Measurements from ENCODE around the gene ALX4. TPM values are rescaled to one million over a fixed set of nuclear protein-coding genes. Genes with fewer than 3 reads are reported as not detected.

The ALX4 gene
- total RNA-seq, 1 donor from 2014 or later: not detected

DNA sequence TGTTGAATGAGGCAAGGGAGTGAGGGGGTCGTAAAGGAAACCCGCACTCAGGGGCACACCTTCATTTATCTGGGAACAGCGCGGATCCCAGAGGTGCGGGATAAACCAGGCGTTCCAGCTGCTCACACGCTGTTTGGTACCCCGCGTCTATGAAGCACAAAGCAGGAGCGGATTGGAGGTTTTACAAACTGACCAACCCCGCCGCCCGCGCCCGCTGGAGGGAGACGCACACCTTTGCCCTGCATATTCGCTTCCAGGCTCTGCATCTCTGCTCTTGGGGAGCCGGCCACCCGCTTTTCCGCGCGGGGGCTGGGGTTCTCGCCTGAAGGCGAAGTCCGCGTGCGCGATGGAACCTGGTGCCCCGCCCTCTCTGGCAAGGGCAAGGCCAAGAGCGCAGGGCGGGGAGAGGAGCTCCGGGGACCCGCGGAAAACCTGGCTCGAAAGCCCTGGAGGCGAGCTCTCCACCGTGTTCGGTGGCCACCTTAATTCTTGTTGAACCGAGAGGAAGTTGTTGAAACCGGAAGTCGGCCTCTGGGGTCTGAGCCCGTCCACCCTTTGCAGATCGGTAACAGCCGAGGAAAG lies 6.8 kb upstream of the ALX4 start:
- DNase-seq (ENCODE audit: low spot score): no peak

DNA sequence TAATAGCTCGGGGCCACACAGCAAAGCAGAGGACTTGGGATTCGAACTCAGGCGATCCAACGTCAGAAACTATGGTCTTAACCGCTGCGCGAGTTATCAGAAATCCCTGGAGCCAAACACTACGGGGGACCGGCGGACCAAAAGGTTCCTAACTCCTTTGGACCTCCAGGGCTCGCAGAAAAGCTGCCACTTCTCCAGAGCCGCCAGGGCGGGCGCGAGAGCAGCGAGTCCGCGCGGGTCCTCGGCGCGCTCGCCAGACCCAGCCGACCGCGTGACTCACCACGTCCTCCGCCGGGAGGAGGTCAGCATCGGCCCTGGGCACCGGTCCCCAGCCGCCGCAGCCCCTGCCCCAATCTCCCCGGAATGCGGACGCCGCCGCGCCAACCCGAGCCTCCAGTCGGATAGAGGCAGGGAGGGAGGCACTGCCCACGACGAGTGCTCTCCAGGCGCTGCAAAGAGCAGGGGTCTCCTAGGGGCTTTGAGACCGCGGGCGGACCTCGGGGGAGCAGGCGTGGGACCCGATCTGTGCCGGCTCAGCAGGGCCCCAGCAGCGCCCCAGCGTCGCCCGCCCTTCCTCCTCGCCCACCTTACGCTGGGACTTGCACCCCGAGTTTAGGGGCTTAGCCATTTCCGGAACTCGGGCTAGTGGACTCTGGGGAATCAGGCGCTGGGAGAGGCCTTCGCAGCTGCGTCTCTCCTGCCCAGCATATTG lies 6.2 kb upstream of the ALX4 start:
- DNase-seq (ENCODE audit: low spot score): no peak

DNA sequence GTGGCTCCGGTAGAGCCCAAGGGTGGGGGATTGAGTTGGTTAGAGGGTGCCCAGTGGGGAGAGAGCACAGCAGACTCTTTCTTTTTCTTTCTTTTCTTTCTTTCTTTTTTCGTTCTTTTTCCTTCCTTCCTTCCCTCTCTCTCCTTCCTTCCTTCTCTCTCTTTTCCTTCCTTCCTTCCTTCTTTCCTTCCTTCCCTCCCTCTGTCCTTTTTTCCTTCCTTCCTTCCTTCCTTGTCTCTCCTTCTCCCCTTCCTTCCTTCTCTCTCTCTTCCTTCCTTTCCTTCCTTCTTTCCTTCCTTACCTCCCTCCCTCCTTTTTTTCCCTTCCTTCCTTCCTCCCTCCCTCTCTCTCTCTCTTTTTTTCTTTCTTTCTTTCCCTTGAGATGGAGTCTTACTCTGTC lies 4.8 kb upstream of the ALX4 start:
- DNase-seq (ENCODE audit: low spot score): no peak

DNA sequence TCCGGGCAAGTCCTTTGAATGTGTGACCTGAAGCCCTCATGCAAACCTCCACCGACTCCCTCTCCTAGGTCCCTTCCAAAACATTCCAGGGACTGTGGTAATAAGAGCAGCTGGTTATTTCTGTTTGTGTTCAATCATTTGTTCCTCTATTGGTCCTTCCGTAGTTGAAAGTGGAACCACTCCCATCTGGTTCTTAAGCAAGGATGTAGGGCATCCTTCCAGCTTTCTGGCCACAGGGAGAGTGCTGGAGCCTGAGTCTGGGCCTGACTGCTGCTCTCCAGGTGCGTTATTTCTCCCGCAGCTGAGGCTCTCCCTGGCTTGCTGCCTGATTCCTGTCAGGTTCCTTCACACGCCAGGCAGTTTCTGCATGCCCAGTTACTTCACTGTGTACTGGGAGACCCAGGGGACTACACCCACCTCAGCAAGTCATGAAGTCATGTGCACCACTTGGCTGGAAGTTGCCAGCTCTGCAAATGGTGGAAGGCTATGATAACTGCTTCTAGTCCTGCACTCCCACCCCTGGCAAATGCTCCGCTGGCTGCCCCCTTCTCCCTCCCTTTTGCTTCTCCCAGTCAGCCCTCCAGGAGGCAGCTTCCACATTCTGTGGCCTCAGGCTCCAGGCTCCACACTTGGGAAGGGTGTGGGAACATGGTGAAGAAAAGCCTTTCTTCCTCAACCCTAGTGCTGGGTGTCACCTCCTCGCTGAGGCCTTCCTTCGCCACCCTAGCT lies 4.0 kb upstream of the ALX4 start:
- DNase-seq (ENCODE audit: low spot score): no peak

DNA sequence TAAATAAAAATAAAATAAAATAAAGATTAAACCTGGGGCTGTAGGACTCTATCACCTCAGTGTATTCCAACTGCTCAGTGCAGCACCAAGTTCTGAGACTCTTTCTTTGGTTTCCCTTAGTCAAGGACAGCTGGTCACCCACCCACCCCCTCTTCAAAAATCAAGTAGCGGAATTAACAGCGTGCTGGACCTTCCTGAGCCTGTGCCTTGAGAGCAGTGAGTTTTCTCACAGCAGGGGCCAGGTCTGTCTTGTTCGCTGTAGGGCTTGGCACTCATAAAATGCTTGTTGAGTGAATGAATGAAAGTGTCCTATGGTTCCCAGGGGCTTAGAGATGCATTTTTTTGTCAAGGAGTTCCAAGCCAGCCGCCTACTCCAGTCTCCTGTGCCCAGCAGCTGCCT lies 2.9 kb upstream of the ALX4 start:
- no peak for DNase-seq (ENCODE audit: low spot score)

DNA sequence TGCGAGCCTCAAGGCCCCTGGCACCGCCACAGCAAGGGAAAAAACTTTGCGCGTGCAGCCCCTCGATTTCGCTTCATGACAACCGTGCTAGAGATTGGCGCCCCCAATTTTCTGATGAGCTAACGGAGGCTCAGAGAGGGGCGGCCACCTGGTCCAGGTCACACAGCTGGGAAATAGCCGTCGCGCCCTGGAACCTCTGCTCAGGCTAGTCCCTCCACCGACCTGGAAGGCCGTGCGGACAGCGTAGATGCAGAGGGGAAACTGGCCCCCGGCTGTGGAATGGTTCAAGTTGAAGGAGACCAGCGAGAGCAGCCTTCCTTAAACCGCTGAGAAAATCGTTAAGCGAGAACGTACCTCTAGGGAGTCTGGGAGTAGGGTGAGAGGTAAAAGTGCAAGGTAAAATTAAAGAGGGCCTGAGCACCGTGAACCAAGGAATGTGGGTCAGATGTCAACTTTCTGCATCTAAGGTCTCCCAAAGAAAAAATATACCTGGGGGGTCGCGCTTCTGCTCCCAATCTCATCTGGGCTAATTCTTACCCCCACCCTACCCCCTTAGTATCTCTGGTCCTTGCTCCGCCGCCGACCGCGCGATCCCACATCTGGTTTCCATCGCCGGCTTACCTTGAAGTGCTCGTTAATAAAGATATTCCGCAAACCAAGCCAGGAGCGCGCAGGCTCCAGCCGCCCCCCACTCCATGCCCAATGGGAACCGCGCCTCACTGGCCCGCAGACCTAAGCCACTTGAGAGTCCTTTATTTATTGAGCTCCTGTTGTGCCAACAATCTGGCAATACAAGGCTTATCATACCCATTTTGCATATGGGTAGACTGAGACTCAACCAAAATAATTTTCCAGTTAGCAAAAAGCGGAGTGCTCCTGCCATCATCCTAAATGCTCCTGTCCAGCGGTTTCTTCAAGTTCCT lies 1.7 kb upstream of the ALX4 start:
- no peak for DNase-seq (ENCODE audit: low spot score)

DNA sequence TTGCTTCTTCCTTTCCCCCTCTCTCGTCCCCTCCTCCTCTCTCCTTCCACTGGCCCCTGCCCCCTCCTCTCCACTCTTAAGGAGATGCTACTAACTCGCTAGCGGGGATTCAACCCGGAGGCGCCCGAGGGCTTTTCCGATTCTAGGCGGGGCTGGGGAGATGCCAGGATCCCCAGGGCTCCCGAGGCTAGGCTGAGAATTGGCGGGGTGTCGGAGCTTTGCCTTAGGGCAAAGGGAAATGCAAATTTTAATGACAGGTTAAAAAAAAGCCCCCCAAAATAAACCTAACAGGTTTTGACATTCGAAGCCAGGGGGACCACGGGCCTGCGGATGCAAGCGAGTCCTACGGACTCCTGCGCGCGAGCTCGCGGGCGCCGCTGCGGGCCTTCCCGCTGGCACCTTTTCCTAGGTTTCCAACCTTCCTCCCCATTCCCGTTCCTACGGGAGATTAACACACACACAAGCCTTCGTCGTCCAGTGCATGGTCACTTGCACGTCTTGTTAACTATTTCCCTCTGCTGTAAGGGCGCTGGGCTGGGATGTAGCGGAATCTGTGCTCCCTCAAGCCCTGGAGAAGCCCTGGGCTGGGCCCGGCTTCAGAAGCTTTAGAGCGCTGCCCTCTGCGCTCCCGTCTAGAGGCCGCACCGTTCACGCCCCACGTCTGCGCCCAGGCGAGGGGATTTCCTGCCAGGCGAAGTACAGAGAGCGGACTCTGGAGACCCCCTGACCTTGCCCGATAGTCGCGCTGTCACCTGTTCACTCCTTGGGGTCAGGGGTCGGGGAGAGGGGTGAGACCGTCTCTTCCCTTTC lies 729 bp upstream of the ALX4 start:
- no peak for DNase-seq (ENCODE audit: low spot score)

DNA sequence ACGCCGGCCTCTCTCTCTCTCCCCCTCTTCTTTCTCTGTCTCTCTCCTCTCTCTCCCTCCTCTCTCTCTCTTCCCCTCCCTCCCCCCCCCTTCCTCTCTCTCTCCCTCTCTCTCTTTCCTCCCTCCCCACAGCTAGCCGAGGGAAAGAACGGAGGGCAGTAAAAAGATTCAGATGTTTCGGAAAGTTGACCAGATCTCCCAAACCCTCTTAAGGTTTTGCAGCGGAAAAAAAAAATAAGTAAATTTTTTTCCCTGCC lies 195 bp upstream of the ALX4 start:
- no peak for DNase-seq (ENCODE audit: low spot score)

DNA sequence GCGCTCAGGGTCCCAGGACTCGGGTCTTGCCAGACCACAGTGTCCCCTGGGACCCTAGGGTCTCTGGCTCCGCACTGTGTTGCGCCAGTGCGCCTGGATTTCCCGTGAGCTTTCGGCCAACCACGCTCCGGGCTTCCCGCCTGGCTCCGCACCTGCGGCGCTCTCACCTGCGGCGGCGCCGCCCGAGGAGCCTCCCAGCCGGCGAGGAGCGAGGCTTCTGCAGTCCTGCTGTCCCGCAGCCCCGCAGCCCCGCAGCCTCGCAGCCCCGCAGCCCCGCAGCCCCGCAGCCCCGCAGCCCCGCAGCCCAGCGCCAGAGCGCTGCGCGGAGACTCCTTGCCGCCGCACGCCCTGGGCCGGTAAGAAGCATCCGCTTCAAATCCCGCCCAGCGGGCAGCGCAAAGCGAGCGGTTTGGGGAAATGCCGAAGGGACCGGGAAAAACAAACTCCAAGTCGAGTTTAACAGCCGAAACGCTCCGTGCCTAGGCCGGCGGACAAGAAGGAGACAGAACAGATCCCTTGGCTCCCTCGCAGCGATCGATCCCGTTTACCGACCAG lies 939 bp downstream of the ALX4 start:
- no peak for DNase-seq (ENCODE audit: low spot score)

DNA sequence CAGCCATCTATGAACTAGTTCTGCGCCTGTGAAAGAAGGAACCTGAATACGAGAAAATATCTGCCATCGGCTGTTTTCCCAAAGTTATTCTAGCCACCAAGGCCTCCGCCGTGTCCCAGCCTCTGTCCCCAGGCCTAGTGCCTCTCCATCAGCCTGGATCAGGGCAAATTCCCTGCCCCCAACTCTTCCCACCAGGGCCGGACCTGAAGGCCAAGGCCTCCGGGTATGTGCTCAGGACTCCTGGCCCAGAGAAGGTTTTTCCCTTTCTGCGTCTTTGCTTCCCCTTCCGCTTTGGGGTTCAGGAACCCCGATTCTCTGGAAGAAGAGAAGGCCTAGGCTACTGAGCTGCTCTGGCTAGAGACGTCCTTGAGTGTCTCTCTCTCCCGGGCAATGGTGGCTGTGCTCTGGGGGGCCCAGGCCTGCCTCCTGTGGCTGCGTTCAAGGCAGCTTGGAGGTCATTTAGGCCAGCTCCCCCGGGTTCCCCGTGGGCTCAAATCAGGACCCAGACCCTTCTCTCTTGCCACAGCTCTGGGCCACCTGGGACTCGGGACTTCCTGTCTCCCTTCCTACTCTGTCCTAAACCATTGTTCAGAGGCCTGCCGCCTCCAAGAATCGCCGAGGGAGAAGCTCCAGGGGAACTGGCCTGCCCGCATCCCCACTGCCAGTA lies 1.6 kb downstream of the ALX4 start:
- DNase-seq (ENCODE audit: low spot score): no peak

DNA sequence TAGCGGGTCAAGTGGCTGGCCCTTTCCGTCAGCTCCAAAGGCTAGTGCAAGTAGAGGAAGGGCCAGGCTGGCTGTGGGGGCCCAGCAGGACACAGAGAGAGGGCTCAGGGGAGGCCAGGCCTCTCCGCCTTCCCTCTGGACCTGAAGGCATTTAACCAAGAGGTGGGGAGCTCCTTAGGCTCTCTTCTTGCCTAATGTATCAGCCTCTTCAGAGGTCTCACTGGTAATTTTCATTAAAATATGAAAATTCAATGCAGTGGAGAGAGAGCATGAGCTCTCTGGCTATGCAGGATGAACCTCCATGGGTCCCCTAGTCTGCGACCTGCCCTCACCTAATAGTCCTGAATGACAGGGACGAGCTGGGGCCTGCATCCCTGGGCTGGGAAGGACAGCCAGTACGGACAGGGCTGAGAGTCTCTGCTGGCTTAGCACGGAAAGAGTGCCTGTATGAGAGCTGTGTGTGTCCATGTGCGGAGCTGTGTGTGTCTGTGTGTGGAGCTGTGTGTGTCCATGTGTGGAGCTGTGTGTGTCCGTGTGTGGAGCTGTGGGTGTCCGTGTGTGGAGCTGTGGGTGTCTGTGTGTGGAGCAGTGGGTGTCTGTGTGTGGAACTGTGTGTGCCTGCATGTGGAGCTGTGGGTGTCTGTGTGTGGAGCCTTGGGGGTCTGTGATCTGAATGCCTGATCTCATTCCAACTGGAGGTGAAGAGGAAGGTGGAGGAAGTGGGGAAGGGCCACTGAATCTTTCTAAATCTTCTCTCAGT lies 2.4 kb downstream of the ALX4 start:
- no peak for DNase-seq (ENCODE audit: low spot score)

DNA sequence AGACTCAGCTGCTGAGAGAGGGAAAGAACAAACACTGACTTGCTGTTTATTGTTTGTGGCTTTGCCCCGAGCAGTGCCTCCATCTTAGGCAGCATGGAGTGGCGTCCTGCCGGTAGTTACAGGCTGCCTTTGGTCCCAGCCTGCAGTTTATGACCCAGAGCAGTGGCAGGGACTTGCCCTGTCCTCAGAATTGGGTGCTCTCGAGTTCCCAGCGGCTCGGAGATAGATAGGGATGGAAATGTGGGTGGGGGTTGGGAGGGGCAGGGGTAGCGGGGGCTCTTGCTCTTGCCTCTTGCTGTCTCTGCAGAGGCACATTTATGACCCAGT lies 3.1 kb downstream of the ALX4 start:
- DNase-seq (ENCODE audit: low spot score): no peak

DNA sequence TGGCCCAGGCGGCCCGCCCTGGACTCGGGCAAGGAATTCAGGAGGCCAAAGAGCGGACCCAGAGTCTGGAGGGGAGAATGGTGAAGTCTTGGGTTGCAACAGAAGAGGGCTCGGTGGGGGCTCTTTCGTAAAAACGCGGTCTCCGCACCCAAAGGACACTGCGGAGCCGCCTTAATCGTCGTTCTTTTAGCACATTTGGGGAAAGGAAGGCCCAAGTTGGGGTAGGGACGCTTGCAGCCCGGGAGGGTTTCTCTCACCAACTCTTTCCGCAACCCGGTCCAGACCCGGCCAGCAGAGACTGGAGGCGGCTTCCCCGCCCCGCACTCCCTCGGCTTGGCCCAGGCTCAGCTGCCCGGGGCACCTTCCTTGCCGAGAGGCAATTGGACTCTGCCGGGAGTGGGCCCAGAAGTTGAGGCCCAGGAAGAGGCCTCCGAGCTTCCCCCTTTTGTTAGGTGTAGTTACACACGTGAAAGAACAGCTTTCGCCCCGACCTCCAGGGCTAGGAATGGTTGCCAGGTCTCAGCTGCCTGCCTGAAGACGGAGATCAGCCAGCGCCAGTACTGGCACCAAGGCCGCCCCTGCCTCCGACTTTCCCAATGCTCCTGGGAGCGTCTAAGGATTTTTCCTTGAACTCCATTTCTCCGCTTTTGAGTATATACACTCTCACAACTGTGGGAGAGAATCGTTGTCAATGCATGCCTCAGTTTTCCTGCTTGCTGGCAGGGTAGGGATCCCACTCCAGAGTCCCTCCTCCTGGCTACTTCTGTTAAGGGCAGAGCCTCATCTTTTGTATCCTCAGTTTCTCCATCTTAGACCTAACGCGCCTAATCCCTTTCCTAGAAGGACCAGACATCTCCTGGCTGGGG lies 3.7 kb downstream of the ALX4 start:
- DNase-seq (ENCODE audit: low spot score): no peak

DNA sequence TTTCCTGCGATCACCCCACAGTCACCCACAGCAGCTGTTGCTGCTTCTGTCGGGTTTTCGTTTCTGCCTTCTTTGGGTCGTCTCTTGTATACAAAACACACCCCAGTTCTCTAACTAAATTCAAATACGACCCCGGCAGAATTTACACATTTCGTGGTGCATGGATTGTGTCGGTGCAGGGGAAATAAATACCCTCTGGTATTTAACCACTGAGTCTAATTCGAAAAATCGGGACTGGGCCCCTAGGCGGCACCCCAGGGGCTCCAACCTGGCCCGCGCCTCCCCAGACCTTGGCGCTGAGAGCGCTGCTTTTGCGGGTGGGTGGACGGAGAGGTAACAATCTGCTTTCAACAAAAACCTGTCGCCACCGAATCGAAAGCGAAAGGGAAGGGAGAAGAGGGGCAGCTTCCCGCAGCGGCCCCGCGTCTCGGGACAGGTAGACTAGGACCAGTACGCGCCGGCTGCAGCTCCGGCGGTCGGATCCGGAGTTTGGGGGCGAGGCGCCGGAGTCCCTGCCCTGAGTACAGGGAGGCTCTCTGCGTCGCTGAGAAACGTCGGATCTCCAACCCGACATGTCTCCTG lies 4.4 kb downstream of the ALX4 start:
- DNase-seq (ENCODE audit: low spot score): no peak

DNA sequence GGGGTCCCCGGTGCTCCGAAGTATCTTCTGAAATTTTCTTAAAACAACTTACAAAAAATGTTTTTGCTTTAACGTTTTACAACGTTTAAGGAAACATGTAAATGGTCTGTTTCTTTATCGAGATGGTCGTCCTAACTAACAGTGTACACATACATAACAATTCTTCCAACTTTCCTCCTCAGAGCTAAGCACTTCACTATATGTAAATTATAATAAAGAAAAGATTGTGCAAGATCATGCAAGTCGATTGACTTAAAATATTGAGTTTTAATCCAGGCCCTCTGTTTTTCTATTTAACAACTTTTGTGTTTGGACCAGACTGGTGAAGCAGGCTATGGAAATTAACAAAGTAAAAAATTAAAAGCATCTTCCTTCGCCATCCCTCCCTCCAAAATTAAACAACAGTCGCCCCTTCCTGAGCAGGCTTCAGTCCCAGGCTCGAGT lies 4.9 kb downstream of the ALX4 start:
- DNase-seq (ENCODE audit: low spot score): no peak

DNA sequence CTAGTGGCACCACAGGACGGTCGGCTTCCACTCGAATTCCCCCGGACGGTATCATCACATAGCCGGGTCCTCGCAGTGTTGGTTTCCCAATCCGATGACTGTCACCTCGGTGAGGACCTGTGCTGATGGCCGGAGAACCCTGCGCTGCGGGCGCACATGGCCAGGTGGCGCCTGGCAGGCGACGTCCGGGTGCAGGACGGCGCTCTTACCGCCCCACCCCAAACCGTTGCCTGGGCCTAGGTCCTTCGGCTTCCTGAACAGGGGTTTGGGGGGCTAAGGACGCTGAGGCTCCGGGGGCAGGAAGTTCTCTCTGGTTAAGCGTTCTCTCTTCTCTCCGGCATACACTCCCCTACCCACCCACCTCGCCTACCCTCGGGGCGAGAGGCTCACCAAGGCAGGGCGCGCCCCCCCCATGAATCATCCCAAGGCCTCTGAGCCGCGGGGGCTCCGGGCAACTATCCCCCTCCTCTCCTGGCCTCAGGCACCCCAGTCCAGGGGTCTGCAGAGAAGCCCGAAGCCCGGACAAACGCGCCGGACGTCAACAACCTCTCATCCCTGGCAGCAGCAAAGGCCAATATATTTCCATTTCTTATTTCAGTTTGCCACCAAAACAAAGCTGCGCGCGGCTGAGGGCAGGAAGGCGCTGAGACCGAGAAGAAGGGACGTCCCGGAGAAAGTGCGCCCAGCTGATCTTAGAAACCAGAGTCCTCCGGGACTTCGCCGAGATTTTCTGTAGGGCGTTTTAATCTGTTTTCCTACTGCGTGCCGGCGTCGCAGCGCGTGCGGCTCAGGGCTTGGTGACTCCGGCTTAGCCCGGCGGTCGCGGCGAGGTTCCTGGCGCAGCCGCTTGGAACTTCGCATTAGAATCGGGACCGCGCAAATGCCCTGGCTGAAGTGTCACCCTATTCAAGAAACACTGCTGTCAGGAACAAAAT lies 5.6 kb downstream of the ALX4 start:
- DNase-seq (ENCODE audit: low spot score): no peak

DNA sequence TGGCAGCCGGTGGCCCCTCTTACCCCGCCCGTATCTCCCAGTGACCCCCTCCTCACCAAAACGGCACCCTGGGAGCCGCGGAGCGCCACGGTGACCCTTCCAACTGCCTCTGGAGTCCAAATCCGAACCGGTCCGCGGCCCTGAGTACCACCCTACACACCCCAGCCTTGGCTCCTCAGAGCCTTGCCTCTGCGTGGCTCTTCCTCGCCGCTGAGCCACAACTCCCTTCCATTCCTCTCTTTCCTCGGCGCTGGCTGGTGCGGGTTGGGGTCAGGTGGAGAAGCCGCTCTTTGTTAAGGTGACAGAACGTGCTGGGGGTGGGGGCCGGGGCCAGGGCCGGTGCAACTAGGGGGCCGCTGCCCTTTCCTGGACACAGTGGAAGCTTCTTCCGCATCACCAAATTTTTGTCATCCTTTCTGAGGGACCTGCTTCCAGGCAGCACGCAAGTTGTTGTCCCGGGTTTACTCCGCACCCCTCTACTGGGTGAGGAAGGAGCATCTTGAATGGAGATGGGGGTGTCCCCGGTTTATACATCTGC lies 6.5 kb downstream of the ALX4 start:
- DNase-seq (ENCODE audit: low spot score): no peak

All from mesenteric fat pad (tissue), 1 donor.